ENCODE measurements around the gene AHR.

AHR gene

DNA sequence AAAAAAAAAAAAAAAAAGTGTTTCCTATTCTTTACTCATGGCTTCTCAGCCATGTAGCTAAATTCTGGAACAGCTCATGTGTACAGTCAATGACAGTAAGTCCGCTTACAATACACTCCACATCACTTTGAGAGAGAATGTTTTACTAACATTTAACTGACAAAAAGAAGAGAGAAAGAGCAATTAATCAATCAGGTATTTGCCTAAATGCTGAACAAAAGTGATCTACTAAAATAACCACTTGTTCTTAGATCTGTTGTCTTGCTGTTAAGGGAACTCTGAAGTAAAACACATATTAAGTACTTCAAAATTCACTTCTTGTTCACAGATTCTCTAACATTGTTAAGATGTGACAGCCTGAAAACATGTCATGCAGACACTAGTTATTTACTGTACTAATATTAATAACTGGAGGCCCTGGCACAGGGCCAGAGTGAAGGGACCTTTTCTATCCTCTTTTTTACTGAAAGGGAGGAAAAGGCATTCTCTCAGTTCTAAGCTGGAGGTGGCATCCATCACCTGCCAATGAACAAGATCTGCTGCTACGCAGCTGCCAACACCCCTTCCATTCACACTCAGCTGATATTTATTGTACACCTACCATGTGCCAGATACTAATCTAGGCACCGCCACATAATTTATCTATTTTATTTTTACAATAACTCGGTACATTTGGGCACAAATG lies 72.6 kb downstream of the AHR start:
- no peak overlapping the region for H3K27ac ChIP-seq
- no peak overlapping the region for H3K4me3 ChIP-seq (IDR thresholded peaks at IDR 0.05; ENCODE audit: insufficient read depth, low read depth, low read length)
- no peak overlapping the region for H3K9ac ChIP-seq
- H3K36me3 ChIP-seq (ENCODE audit: insufficient read depth) = no peaks in the 10 kb centered on the region
- H3K79me2 ChIP-seq (ENCODE audit: insufficient read depth, low read depth) = no peaks in the 10 kb centered on the region
- TF ChIP-seq, protein P1, sequence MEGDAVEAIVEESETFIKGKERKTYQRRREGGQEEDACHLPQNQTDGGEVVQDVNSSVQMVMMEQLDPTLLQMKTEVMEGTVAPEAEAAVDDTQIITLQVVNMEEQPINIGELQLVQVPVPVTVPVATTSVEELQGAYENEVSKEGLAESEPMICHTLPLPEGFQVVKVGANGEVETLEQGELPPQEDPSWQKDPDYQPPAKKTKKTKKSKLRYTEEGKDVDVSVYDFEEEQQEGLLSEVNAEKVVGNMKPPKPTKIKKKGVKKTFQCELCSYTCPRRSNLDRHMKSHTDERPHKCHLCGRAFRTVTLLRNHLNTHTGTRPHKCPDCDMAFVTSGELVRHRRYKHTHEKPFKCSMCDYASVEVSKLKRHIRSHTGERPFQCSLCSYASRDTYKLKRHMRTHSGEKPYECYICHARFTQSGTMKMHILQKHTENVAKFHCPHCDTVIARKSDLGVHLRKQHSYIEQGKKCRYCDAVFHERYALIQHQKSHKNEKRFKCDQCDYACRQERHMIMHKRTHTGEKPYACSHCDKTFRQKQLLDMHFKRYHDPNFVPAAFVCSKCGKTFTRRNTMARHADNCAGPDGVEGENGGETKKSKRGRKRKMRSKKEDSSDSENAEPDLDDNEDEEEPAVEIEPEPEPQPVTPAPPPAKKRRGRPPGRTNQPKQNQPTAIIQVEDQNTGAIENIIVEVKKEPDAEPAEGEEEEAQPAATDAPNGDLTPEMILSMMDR (conservative IDR thresholded peaks at IDR 0.05; ENCODE audit: low read depth, low read length) = no peak
- H2AFZ ChIP-seq (ENCODE audit: low read depth) = no peak overlapping the region
- no peaks in the 10 kb centered on the region for H4K20me1 ChIP-seq (ENCODE audit: insufficient read depth)
- H3K27me3 ChIP-seq (ENCODE audit: insufficient read depth, low read depth) = no peaks in the 10 kb centered on the region
- H3K4me1 ChIP-seq (ENCODE audit: low read depth, poor library complexity, severe bottlenecking) = no peaks in the 10 kb centered on the region
- H3K4me2 ChIP-seq = no peak overlapping the region

DNA sequence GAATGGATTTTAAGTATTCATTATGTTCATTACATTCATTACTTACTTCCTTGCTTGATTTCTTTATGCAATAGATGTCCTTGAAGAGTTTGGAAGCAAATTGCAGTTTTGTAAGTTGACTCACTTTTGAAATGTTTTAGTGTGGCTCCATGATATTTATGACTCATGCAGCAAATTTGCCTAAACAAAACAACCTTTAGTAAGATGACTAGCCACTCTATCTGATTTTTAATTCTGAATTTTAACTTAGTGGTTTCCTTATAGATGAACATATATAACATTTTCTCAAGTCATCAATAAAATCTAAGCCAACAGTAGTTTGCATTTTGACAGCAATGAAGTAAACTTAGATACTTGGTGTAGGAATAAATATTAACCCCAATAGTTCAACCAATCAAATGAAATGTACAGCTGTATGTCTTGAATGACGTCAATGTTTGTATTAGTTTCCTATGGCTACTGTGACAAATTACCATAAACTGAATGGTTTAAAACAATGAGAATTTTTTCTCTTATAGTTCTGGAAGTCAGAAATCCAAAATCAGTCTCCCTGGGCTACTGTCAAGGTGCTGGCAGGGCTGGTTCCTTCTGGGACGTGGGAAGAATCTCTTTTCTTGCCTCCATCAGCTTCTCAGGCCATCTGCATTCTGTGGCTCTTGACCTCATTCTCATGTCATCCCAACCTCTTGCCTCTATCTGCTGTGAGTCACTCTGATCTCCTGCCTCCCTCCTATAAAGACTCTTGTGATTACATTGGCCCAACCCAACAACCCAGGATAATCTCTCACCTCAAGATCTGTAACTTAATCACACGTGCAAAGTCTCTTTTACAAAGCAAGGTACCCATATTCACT lies 73.4 kb downstream of the AHR start:
- no peak overlapping the region for H3K27ac ChIP-seq
- H3K9ac ChIP-seq = no peak overlapping the region
- no peak overlapping the region for H3K4me2 ChIP-seq
- no peaks in the 10 kb centered on the region for H4K20me1 ChIP-seq (ENCODE audit: insufficient read depth)
- no peaks in the 10 kb centered on the region for H3K27me3 ChIP-seq (ENCODE audit: insufficient read depth, low read depth)
- H3K4me3 ChIP-seq (IDR thresholded peaks at IDR 0.05; ENCODE audit: insufficient read depth, low read depth, low read length) = no peak overlapping the region
- H2AFZ ChIP-seq (ENCODE audit: low read depth) = no peak overlapping the region
- H3K36me3 ChIP-seq (ENCODE audit: insufficient read depth) = no peaks in the 10 kb centered on the region
- TF ChIP-seq, protein P1 (conservative IDR thresholded peaks at IDR 0.05; ENCODE audit: low read depth, low read length) = no peak
- no peaks in the 10 kb centered on the region for H3K4me1 ChIP-seq (ENCODE audit: low read depth, poor library complexity, severe bottlenecking)
- H3K79me2 ChIP-seq (ENCODE audit: insufficient read depth, low read depth) = no peaks in the 10 kb centered on the region

DNA sequence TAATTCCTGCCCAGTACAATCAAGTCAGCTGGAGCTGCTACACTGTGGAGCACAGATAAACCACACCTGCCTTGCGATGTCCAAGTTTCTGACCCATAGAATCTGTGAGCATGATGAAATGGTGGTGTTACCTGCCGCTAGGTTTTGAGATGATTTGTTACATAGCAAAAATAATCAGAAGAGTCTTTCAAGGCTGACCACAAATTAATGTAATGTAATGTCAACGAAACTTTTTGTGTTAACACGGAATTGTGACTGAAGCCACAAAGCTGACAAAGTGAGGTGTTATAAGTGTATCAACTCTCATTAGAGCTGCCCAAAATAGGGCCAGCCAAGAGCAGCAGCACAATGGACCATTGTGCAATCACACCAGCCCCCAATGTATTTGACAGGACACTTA lies 75.7 kb downstream of the AHR start:
- TF ChIP-seq, protein P1 (conservative IDR thresholded peaks at IDR 0.05; ENCODE audit: low read depth, low read length) = no peak
- no peak overlapping the region for H3K4me3 ChIP-seq (IDR thresholded peaks at IDR 0.05; ENCODE audit: insufficient read depth, low read depth, low read length)
- H3K4me2 ChIP-seq = no peak overlapping the region
- no peaks in the 10 kb centered on the region for H3K27me3 ChIP-seq (ENCODE audit: insufficient read depth, low read depth)
- no peaks in the 10 kb centered on the region for H3K4me1 ChIP-seq (ENCODE audit: low read depth, poor library complexity, severe bottlenecking)
- H3K27ac ChIP-seq = no peak overlapping the region
- H3K79me2 ChIP-seq (ENCODE audit: insufficient read depth, low read depth) = no peaks in the 10 kb centered on the region
- H4K20me1 ChIP-seq (ENCODE audit: insufficient read depth) = no peaks in the 10 kb centered on the region
- H3K36me3 ChIP-seq (ENCODE audit: insufficient read depth) = no peaks in the 10 kb centered on the region
- H3K9ac ChIP-seq = no peak overlapping the region
- H2AFZ ChIP-seq (ENCODE audit: low read depth) = no peak overlapping the region

DNA sequence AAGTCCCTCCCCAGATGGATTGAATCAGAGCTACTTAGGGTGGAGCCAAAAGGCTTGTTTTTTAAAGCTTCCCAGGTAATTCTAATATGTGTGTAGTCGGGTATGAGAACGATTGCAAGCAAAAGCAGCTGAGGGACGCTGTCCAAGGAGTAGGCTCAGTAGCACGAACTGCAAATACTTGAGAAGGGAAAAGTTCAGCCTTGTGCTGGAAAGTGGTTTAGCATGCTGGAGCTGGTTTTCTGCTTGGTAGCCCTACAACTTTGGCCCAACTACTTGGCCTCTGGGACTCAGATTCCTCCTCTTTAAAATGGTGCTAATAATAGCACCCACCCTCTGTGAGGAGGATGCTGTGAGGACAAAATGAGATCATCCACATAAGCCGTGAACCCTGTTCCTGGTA lies 76.2 kb downstream of the AHR start:
- Histone ChIP-seq H3K9ac (no peak overlapping the region), H3K36me3 (ENCODE audit: insufficient read depth) (no peaks in the 10 kb centered on the region), H3K4me1 (ENCODE audit: low read depth, poor library complexity, severe bottlenecking) (no peaks in the 10 kb centered on the region), H4K20me1 (ENCODE audit: insufficient read depth) (no peaks in the 10 kb centered on the region), H3K79me2 (ENCODE audit: insufficient read depth, low read depth) (no peaks in the 10 kb centered on the region), H3K4me2 (no peak overlapping the region), H3K27ac (no peak overlapping the region), H3K27me3 (ENCODE audit: insufficient read depth, low read depth) (no peaks in the 10 kb centered on the region), H3K4me3 (IDR thresholded peaks at IDR 0.05; ENCODE audit: insufficient read depth, low read depth, low read length) (no peak overlapping the region), H2AFZ (ENCODE audit: low read depth) (no peak overlapping the region)
- TF ChIP-seq, protein P1 (conservative IDR thresholded peaks at IDR 0.05; ENCODE audit: low read depth, low read length) = no peak

Measured in KMS-11 (cell line).